Body of pancreas (tissue), 4 donors: Measurements from ENCODE around the gene DEPDC4.
"Not testable (repeated sequence)": the region's sequence is repeated elsewhere in the genome, so short reads cannot be mapped to it uniquely, and the experiment has no call there.

Source experiments
- CTCF ChIP-seq, 7 experiments: fragments of 450-650 bp in 4 of 7; fragments of 200-600 bp in 3 of 7; sonication (generic) in 3 of 7; IDR thresholded peaks; one replicate each; pipeline ENCODE4 v1.5.1; 2016 to 2019; ENCODE audit warnings: antibody characterized with exemption in 7 of 7
- POLR2A ChIP-seq, 3 donors: fragments of 450-650 bp; IDR thresholded peaks; one replicate each; pipeline ENCODE4 v1.6.1; 2016; ENCODE audit warnings: antibody characterized with exemption in 3 of 3, mild to moderate bottlenecking in 2 of 3

GRCh38 chr12:100265107-100265506 lies 1.8 kb downstream of the DEPDC4 start:
- not testable (repeated sequence) for TF ChIP-seq CTCF, POLR2A (IDR thresholded peaks at IDR 0.05)
